IMR-90 (cell line): Measurements from ENCODE around the gene ST7. TPM values are rescaled to one million over a fixed set of nuclear protein-coding genes. Genes with fewer than 3 reads are reported as not detected.

Source experiments
- ATAC-seq: fragments of 200-7000 bp; cut with Tn5 transposase; 2 replicates; pipeline ENCODE4 v1.9.1; 2020; ENCODE audit warnings: low read depth, mild to moderate bottlenecking, moderate library complexity
- BruUV-seq: library from RNA; stranded (reverse); fragments of 400-500 nt; replicated peaks from 2 replicates; lab custom pipeline; 2021; lab: Mats Ljungman, UMichigan
- CTCF ChIA-PET: fragments of 300-600 bp; formaldehyde crosslinking; extraction: SDS; loops from one replicate; lab custom pipeline; 2021; ENCODE audit warnings: antibody characterized with exemption; lab: Yijun Ruan, JAX
- POLR2A ChIA-PET: fragments of 300-600 bp; sonication (Branson Sonifier 250); formaldehyde crosslinking; loops from one replicate; lab custom pipeline; 2022; ENCODE audit warnings: antibody characterized with exemption; ENCODE audit not compliant: unreplicated experiment; lab: Charles Lee
- DNase-seq: peaks from one replicate; pipeline ENCODE4 v3.0.0; 2013
- H2AFZ ChIP-seq: replicated peaks from 2 replicates; pipeline ENCODE3; 2013; ENCODE audit warnings: low read length, mild to moderate bottlenecking; ENCODE audit not compliant: poor library complexity
- H2AK5ac ChIP-seq: 2 replicates; pipeline ENCODE4 v1.6.1; 2013; ENCODE audit warnings: low read depth, low read length, inconsistent platforms
- H2AK9ac ChIP-seq: replicated peaks from 2 replicates; pipeline ENCODE3; 2013; ENCODE audit warnings: mild to moderate bottlenecking, low read depth, low read length, moderate library complexity; ENCODE audit not compliant: poor library complexity
- H2BK120ac ChIP-seq: 2 replicates; pipeline ENCODE4 v1.6.1; 2013; ENCODE audit warnings: low read depth, low read length, inconsistent platforms
- H2BK15ac ChIP-seq: 3 replicates; pipeline ENCODE4 v1.6.1; 2013; ENCODE audit warnings: low read depth, low read length, inconsistent platforms
- H2BK20ac ChIP-seq: 2 replicates; pipeline ENCODE4 v1.6.1; 2013; ENCODE audit warnings: low read depth, mild to moderate bottlenecking, inconsistent platforms, low read length, moderate library complexity
- H2BK5ac ChIP-seq: 2 replicates; pipeline ENCODE4 v1.6.1; 2013; ENCODE audit warnings: mild to moderate bottlenecking, low read depth, low read length, inconsistent platforms; ENCODE audit not compliant: poor library complexity, severe bottlenecking
- H3K14ac ChIP-seq: replicated peaks from 2 replicates; pipeline ENCODE4 v1.6.1; 2013; ENCODE audit warnings: low read depth, low read length, inconsistent platforms
- H3K18ac ChIP-seq: 2 replicates; pipeline ENCODE4 v1.6.1; 2013; ENCODE audit warnings: low read depth, low read length, control low read depth
- H3K23ac ChIP-seq: 2 replicates; pipeline ENCODE4 v1.6.1; 2013; ENCODE audit warnings: low read depth, low read length, inconsistent platforms
- H3K27ac ChIP-seq: 2 replicates; pipeline ENCODE4 v1.5.1; 2013; ENCODE audit warnings: mild to moderate bottlenecking, control low read depth, low read length; ENCODE audit not compliant: insufficient read depth
- H3K27me3 ChIP-seq: 2 replicates; pipeline ENCODE4 v1.6.1; 2013; ENCODE audit warnings: low read length; ENCODE audit not compliant: control insufficient read depth, insufficient read depth
- H3K36me3 ChIP-seq: 2 replicates; pipeline ENCODE4 v1.6.1; 2013; ENCODE audit warnings: low read length, mixed read lengths; ENCODE audit not compliant: control insufficient read depth, insufficient read depth
- H3K4ac ChIP-seq: 2 replicates; pipeline ENCODE4 v1.6.1; 2013; ENCODE audit warnings: low read depth, low read length, inconsistent platforms
- H3K4me1 ChIP-seq: 2 replicates; pipeline ENCODE4 v1.6.1; 2013; ENCODE audit warnings: low read length, mixed read lengths; ENCODE audit not compliant: control insufficient read depth, insufficient read depth
- H3K4me2 ChIP-seq: 2 replicates; pipeline ENCODE4 v1.6.1; 2013; ENCODE audit warnings: low read depth, mild to moderate bottlenecking, control low read depth, low read length, moderate library complexity
- H3K4me3 ChIP-seq: 2 replicates; pipeline ENCODE4 v1.5.1; 2013; ENCODE audit warnings: low read depth, mild to moderate bottlenecking, control low read depth, low read length, moderate library complexity; ENCODE audit not compliant: insufficient read depth
- H3K56ac ChIP-seq: 2 replicates; pipeline ENCODE4 v1.6.1; 2013; ENCODE audit warnings: low read length, inconsistent platforms; ENCODE audit not compliant: insufficient read depth; ENCODE audit errors: extremely low read depth
- H3K79me1 ChIP-seq, 2 experiments: 2 replicates each; pipeline ENCODE4 v1.6.1; 2013; ENCODE audit warnings: low read length in 2 of 2, inconsistent platforms in 1 of 2, low read depth in 1 of 2
- H3K9ac ChIP-seq: 2 replicates; pipeline ENCODE4 v1.6.1; 2013; ENCODE audit warnings: low read depth, low read length, control low read depth
- H3K9me1 ChIP-seq: 2 replicates; pipeline ENCODE4 v1.6.1; 2013; ENCODE audit warnings: low read length, inconsistent platforms; ENCODE audit not compliant: insufficient read depth
- H3K9me3 ChIP-seq: 2 replicates; pipeline ENCODE4 v1.6.1; 2013; ENCODE audit warnings: low read length; ENCODE audit not compliant: control insufficient read depth, insufficient read depth
- H4K20me1 ChIP-seq: 2 replicates; pipeline ENCODE4 v1.6.1; 2013; ENCODE audit warnings: low read length, inconsistent platforms; ENCODE audit not compliant: insufficient read depth
- H4K5ac ChIP-seq: 2 replicates; pipeline ENCODE4 v1.6.1; 2013; ENCODE audit warnings: mild to moderate bottlenecking, low read depth, low read length, control low read depth
- H4K8ac ChIP-seq, 2 experiments: 2 replicates each; pipeline ENCODE4 v1.6.1; 2013; ENCODE audit warnings: low read depth in 2 of 2, low read length in 2 of 2, control low read depth in 1 of 2, inconsistent platforms in 1 of 2
- H4K91ac ChIP-seq: 2 replicates; pipeline ENCODE4 v1.6.1; 2013; ENCODE audit warnings: low read depth, low read length, inconsistent platforms; ENCODE audit not compliant: insufficient read depth
- BHLHE40 ChIP-seq: fragments of 150-350 bp; IDR thresholded peaks from 2 replicates; pipeline ENCODE4 v1.6.1; 2016; ENCODE audit warnings: mild to moderate bottlenecking, low read depth, low read length
- FOS ChIP-seq: fragments of 150-350 bp; IDR thresholded peaks from 2 replicates; pipeline ENCODE4 v1.6.1; 2016; ENCODE audit warnings: low read depth, low read length
- MAZ ChIP-seq: IDR thresholded peaks from 2 replicates; pipeline ENCODE4 v1.6.1; 2012; ENCODE audit warnings: low read depth, mild to moderate bottlenecking, low read length, improper control_type of control experiment, moderate library complexity, borderline replicate concordance
- NFE2L2 ChIP-seq: fragments of 150-350 bp; IDR thresholded peaks from 2 replicates; pipeline ENCODE4 v1.6.1; 2016; ENCODE audit warnings: low read depth, mild to moderate bottlenecking, low read length
- RAD21 ChIP-seq: IDR thresholded peaks from 2 replicates; pipeline ENCODE4 v1.6.1; 2012; ENCODE audit warnings: low read length, improper control_type of control experiment
- RCOR1 ChIP-seq: IDR thresholded peaks from 2 replicates; pipeline ENCODE4 v1.6.1; 2012; ENCODE audit warnings: mild to moderate bottlenecking, low read length, improper control_type of control experiment; ENCODE audit not compliant: insufficient replicate concordance
- RFX5 ChIP-seq: IDR thresholded peaks from 2 replicates; pipeline ENCODE4 v1.8.0; 2012; ENCODE audit warnings: low read depth, mild to moderate bottlenecking, low read length, moderate library complexity
- WGBS, 2 experiments: methylation state at CpG; one replicate each; pipeline versions ENCODE4 v1.1.5 to v1.1.7; 2013; ENCODE audit warnings: missing lambda C conversion rate in 2 of 2; ENCODE audit not compliant: insufficient read length in 1 of 2; ENCODE audit errors: extremely low coverage in 2 of 2; 5-methylcytosine and 5-hydroxymethylcytosine counted together
- dilution Hi-C: fragments of 300-500 bp; cut with HindIII; formaldehyde crosslinking; loops from one replicate; pipeline ENCODE4 v1.14.3; 2018; ENCODE audit warnings: low sequenced_read_pairs; ENCODE audit not compliant: unreplicated experiment
- in situ Hi-C: fragments of 300-500 bp; cut with MboI; formaldehyde crosslinking; loops from 3 replicates; pipeline ENCODE4 v1.14.3; 2019; ENCODE audit warnings: low sequenced_read_pairs, inconsistent platforms, mixed read lengths
- intact Hi-C: fragments of 100-400 bp; cut with micrococcal nuclease; formaldehyde crosslinking; loops from 2 replicates; pipeline ENCODE4 v1.10.0; 2022
- polyA plus RNA-seq, 3 experiments: library from polyadenylated mRNA; depleted of rRNA; stranded (reverse); fragments of >200 nt; gene quantifications; 2 replicates each; pipeline ENCODE4 v1.2.3, GENCODE V29; 2012; ENCODE audit warnings: low replicate concordance in 1 of 3
- total RNA-seq: library from RNA; depleted of rRNA; stranded (reverse); fragments of >200 nt; gene quantifications from 2 replicates; pipeline ENCODE4 v1.2.3, GENCODE V29; 2012
- TF ChIP-seq, protein P1 (sequence below): fragments of 150-350 bp; IDR thresholded peaks from 2 replicates; pipeline ENCODE4 v1.6.1; 2016; ENCODE audit warnings: low read depth, mild to moderate bottlenecking, low read length, moderate library complexity, borderline replicate concordance
- TF ChIP-seq, protein P2 (sequence below): fragments of 150-350 bp; IDR thresholded peaks from 2 replicates; pipeline ENCODE4 v1.6.1; 2017; ENCODE audit warnings: mild to moderate bottlenecking, antibody characterized with exemption, low read length, low read depth

The ST7 gene
- total and polyA plus RNA-seq, 2 of the 4 experiments (the other 2 are of a cell fraction), result 18.6 to 26.0 TPM

DNA sequence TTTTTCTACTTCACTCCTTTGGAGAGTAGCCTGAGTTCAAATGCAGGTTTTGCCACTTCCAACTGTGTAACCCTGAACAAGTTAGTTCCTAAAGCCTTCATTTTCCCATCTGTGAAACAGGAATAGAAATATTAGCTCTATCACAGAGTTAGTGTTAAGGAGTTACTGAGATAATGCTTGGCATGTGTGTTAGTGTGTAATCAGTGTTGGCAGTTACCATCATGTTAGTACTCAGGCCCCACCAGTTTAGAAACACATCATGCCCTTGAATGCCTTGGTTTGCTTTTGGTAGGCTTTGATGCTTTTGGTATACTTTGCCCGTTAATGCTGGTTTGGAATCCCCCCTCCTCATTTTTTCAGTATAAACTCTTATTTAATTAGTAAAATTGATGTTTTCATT lies 249.9 kb downstream of the ST7 start:
- H3K4me3 ChIP-seq, result no peak overlapping the region
- H4K5ac ChIP-seq, result no peak overlapping the region
- H2BK15ac ChIP-seq, result no peak overlapping the region
- BruUV-seq, result no TSS peak
- dilution Hi-C loops (no loop called here), in situ Hi-C loops (no loop called here), intact Hi-C loops (no loop called here)
- ChIA-PET POLR2A (no interaction called here), CTCF (interaction anchor here (1.1 to 1.4 kb wide), 2 partner anchors 9 to 77 kb away, joined by 3 to 6 read pairs; no protein-coding TSS in a partner anchor)
- no peak overlapping the region for H3K4me2 ChIP-seq
- H3K4ac ChIP-seq, result no peak overlapping the region
- H2BK20ac ChIP-seq, result no peak overlapping the region
- H3K36me3 ChIP-seq, result no peaks in the 10 kb centered on the region
- no peaks in the 10 kb centered on the region for H3K9me3 ChIP-seq
- H3K18ac ChIP-seq, result peak overlapping the region; percentile 36; the same call in 1 of the 2 replicates
- no peak overlapping the region for H3K27ac ChIP-seq
- no peak for TF ChIP-seq BHLHE40
- TF ChIP-seq FOS, result no peak
- TF ChIP-seq RFX5, result no peak
- TF ChIP-seq, protein P1, sequence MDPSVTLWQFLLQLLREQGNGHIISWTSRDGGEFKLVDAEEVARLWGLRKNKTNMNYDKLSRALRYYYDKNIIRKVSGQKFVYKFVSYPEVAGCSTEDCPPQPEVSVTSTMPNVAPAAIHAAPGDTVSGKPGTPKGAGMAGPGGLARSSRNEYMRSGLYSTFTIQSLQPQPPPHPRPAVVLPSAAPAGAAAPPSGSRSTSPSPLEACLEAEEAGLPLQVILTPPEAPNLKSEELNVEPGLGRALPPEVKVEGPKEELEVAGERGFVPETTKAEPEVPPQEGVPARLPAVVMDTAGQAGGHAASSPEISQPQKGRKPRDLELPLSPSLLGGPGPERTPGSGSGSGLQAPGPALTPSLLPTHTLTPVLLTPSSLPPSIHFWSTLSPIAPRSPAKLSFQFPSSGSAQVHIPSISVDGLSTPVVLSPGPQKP, result no peak
- no peak for TF ChIP-seq NFE2L2
- TF ChIP-seq RAD21, result no peak
- TF ChIP-seq MAZ, result no peak
- TF ChIP-seq, protein P2, sequence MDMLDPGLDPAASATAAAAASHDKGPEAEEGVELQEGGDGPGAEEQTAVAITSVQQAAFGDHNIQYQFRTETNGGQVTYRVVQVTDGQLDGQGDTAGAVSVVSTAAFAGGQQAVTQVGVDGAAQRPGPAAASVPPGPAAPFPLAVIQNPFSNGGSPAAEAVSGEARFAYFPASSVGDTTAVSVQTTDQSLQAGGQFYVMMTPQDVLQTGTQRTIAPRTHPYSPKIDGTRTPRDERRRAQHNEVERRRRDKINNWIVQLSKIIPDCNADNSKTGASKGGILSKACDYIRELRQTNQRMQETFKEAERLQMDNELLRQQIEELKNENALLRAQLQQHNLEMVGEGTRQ, result no peak
- no peak for TF ChIP-seq RCOR1
- no peak overlapping the region for H2AK5ac ChIP-seq
- H2BK120ac ChIP-seq, result no peak overlapping the region
- no peak overlapping the region for H2BK5ac ChIP-seq
- H3K14ac ChIP-seq, result no peak overlapping the region
- no peak overlapping the region for H3K56ac ChIP-seq
- ATAC-seq, result no peak
- no peak overlapping the region for H2AFZ ChIP-seq
- no peaks in the 10 kb centered on the region for H4K20me1 ChIP-seq
- no peak overlapping the region for H2AK9ac ChIP-seq
- no CpG with 5 or more reads among the region's 1 CpG for whole genome bisulfite sequencing, 2 experiments
- no peak overlapping the region; a peak in 1 of 4 replicates for H4K8ac ChIP-seq
- H3K9ac ChIP-seq, result no peak overlapping the region
- H4K91ac ChIP-seq, result no peak overlapping the region
- DNase-seq, result no peak
- peaks cover 7% of the 10 kb centered on the region; the same call in 1 of the 2 replicates for H3K9me1 ChIP-seq
- no peaks in the 10 kb centered on the region; a peak in 1 of 4 replicates for H3K79me1 ChIP-seq
- H3K4me1 ChIP-seq, result peaks cover 5% of the 10 kb centered on the region
- H3K23ac ChIP-seq, result no peak overlapping the region
- no peaks in the 10 kb centered on the region for H3K27me3 ChIP-seq
